Mesendoderm (in vitro differentiated cells): Measurements from ENCODE around the gene MRPL10.

Experiments
- DNase-seq: peaks from one replicate; pipeline ENCODE4 v3.0.0; 2013
- H2AK5ac ChIP-seq: 2 replicates; pipeline ENCODE4 v1.6.1; 2013; ENCODE audit warnings: low read length, inconsistent platforms
- H2BK120ac ChIP-seq: 2 replicates; pipeline ENCODE4 v1.6.1; 2013; ENCODE audit warnings: low read depth, mild to moderate bottlenecking, low read length, moderate library complexity, mixed read lengths
- H2BK15ac ChIP-seq: replicated peaks from 2 replicates; pipeline ENCODE4 v1.6.1; 2013; ENCODE audit warnings: low read depth, mild to moderate bottlenecking, moderate library complexity
- H2BK5ac ChIP-seq: 2 replicates; pipeline ENCODE4 v1.6.1; 2013; ENCODE audit warnings: low read length, inconsistent platforms
- H3K18ac ChIP-seq: 2 replicates; pipeline ENCODE4 v1.6.1; 2013; ENCODE audit warnings: mild to moderate bottlenecking, low read length, mixed read lengths
- H3K23ac ChIP-seq: one replicate; pipeline ENCODE4 v1.6.1; 2013; ENCODE audit warnings: low read length
- H3K27ac ChIP-seq: 2 replicates; pipeline ENCODE4 v1.5.1; 2013; ENCODE audit warnings: low read depth, mild to moderate bottlenecking, inconsistent platforms, low read length, moderate library complexity
- H3K27me3 ChIP-seq: 2 replicates; pipeline ENCODE4 v1.6.1; 2013; ENCODE audit warnings: low read length, control low read depth, mild to moderate bottlenecking, inconsistent platforms; ENCODE audit not compliant: insufficient read depth, poor library complexity
- H3K36me3 ChIP-seq: 2 replicates; pipeline ENCODE4 v1.6.1; 2013; ENCODE audit warnings: low read length, inconsistent platforms; ENCODE audit not compliant: control insufficient read depth, insufficient read depth
- H3K4ac ChIP-seq: one replicate; pipeline ENCODE4 v1.6.1; 2013; ENCODE audit warnings: low read depth, mild to moderate bottlenecking, low read length, moderate library complexity
- H3K4me1 ChIP-seq: 2 replicates; pipeline ENCODE4 v1.6.1; 2013; ENCODE audit warnings: low read depth, low read length, inconsistent platforms; ENCODE audit not compliant: control insufficient read depth
- H3K4me2 ChIP-seq: 2 replicates; pipeline ENCODE4 v1.6.1; 2013; ENCODE audit warnings: low read length
- H3K4me3 ChIP-seq: 2 replicates; pipeline ENCODE4 v1.5.1; 2013; ENCODE audit warnings: mild to moderate bottlenecking, low read length
- H3K56ac ChIP-seq: one replicate; pipeline ENCODE4 v1.6.1; 2013; ENCODE audit warnings: low read length
- H3K79me1 ChIP-seq: 2 replicates; pipeline ENCODE4 v1.6.1; 2013; ENCODE audit warnings: low read length, inconsistent platforms
- H3K79me2 ChIP-seq: 2 replicates; pipeline ENCODE4 v1.6.1; 2013; ENCODE audit warnings: mild to moderate bottlenecking, low read length; ENCODE audit not compliant: control insufficient read depth, insufficient read depth
- H3K9ac ChIP-seq: 2 replicates; pipeline ENCODE4 v1.6.1; 2013; ENCODE audit warnings: low read length, inconsistent platforms
- H4K5ac ChIP-seq: one replicate; pipeline ENCODE4 v1.6.1; 2013; ENCODE audit warnings: low read length
- H4K8ac ChIP-seq: one replicate; pipeline ENCODE4 v1.6.1; 2013; ENCODE audit warnings: low read depth, mild to moderate bottlenecking, control low read depth, low read length, moderate library complexity
- WGBS: extraction: QIAGEN DNeasy Blood & Tissue Kit; methylation state at CpG from one replicate; pipeline ENCODE4 v1.1.7; 2013; ENCODE audit warnings: low lambda C conversion rate, missing lambda C conversion rate; ENCODE audit not compliant: insufficient coverage; ENCODE audit errors: extremely low coverage; 5-methylcytosine and 5-hydroxymethylcytosine counted together

Gene MRPL10

DNA sequence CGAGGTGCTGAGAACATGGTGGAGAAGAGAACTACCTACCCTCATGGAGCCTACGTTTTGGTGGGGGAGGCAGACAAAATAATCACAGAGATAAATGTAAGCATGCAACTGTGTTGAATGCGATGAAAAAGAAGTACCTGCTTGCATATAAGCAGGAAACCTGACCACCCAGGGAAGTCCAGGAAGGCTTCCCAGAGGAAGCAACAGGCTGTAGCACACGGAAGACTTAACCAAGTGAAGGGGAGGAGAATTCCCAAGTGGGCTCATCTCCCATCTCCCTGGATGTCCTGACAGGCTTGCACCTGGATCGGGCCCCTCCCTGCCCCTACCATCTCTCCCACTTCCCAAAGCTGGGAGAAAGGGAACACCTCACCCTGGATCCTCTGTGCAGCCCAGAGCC, 7.7 kb upstream of the MRPL10 start:
- H3K4me2 ChIP-seq, result no peak overlapping the region
- H3K27me3 ChIP-seq, result no peaks in the 10 kb centered on the region
- no peak for DNase-seq
- peaks cover 2% of the 10 kb centered on the region for H3K4me1 ChIP-seq
- no peak overlapping the region for H3K56ac ChIP-seq
- peaks cover 3% of the 10 kb centered on the region for H3K79me1 ChIP-seq
- H3K18ac ChIP-seq, result no peak overlapping the region
- H3K9ac ChIP-seq, result no peak overlapping the region
- no peak overlapping the region for H3K4me3 ChIP-seq
- no peak overlapping the region for H2BK15ac ChIP-seq
- H3K23ac ChIP-seq, result peak overlapping the region; percentile 3
- no peaks in the 10 kb centered on the region for H3K79me2 ChIP-seq
- H4K8ac ChIP-seq, result no peak overlapping the region
- H4K5ac ChIP-seq, result no peak overlapping the region
- H3K4ac ChIP-seq, result no peak overlapping the region
- H3K27ac ChIP-seq, result no peak overlapping the region
- no peak overlapping the region for H2AK5ac ChIP-seq
- no peaks in the 10 kb centered on the region for H3K36me3 ChIP-seq
- H2BK120ac ChIP-seq, result no peak overlapping the region
- no CpG with 5 or more reads among the region's 5 CpGs for WGBS
- no peak overlapping the region for H2BK5ac ChIP-seq

DNA sequence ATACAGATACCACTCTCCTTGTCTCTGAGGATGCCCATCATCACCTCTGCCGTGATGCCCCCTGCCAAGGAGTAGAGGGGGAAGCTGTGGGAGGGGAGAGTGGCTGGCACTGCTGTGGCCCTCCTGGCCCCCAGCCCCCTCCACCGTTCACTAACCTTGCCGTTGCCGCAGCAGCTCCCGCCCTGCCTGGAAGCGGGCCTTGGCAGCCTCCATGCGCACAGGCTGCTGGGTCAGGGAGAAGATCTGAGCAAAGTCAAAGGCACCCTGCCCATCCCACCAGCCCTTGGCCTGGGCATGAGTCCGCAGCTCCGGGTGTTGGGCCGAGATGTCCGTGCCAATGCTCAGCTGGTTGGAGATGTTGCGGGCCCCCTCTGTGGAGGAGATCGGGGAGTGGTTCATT, 7.3 kb upstream of the MRPL10 start:
- Histone ChIP-seq H2BK5ac (no peak overlapping the region), H2AK5ac (no peak overlapping the region), H3K79me1 (peaks cover 3% of the 10 kb centered on the region), H3K4ac (no peak overlapping the region), H4K5ac (no peak overlapping the region), H3K4me3 (no peak overlapping the region), H3K4me1 (peaks cover 2% of the 10 kb centered on the region), H2BK120ac (no peak overlapping the region), H3K36me3 (no peaks in the 10 kb centered on the region), H3K56ac (no peak overlapping the region), H2BK15ac (no peak overlapping the region), H3K27ac (no peak overlapping the region), H3K9ac (no peak overlapping the region), H3K27me3 (no peaks in the 10 kb centered on the region), H3K4me2 (no peak overlapping the region), H4K8ac (no peak overlapping the region), H3K79me2 (no peaks in the 10 kb centered on the region), H3K23ac (no peak overlapping the region), H3K18ac (no peak overlapping the region)
- DNase-seq, result no peak
- no CpG with 5 or more reads among the region's 13 CpGs for WGBS

DNA sequence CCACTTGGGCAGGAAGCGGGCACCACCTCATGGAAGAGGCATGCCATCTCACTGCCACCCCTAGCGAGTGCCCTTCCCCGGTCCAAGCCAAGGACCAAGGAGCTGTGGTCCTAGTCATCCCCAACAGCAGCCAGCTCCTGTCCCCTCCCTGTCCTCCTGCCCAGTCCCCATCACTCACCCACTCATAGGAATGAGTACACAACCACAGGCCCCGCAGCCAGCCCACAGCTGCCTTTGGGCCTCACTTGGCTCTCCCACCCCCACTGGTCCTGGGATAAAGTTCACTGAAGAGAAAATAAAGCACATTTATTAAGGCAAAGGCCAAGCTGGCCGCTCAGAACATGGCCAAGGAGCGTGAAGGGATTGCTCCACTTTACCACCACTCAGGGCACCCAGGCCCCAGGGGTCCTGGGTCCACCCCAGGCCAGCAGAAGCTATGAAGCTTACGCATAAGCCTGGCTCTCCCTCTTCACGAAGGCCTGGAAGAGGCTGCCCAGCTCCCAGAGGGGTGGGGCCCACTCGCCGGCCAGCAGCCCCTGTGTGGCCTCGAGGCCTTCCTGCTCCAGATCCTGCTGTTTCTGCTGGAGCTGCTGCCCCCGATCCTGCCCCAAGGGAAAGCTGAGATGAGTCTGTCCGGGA, 6.2 kb upstream of the MRPL10 start:
- Histone ChIP-seq H3K79me2 (no peaks in the 10 kb centered on the region), H3K18ac (no peak overlapping the region), H2BK5ac (no peak overlapping the region), H3K4me3 (no peak overlapping the region), H2BK15ac (no peak overlapping the region), H3K36me3 (no peaks in the 10 kb centered on the region), H4K5ac (no peak overlapping the region), H3K4me1 (no peaks in the 10 kb centered on the region), H3K23ac (no peak overlapping the region), H3K27me3 (no peaks in the 10 kb centered on the region), H2BK120ac (no peak overlapping the region), H3K79me1 (peaks cover 3% of the 10 kb centered on the region), H3K9ac (no peak overlapping the region), H3K4ac (no peak overlapping the region), H3K27ac (no peak overlapping the region), H4K8ac (no peak overlapping the region), H2AK5ac (no peak overlapping the region), H3K4me2 (no peak overlapping the region), H3K56ac (no peak overlapping the region)
- no CpG with 5 or more reads among the region's 13 CpGs for WGBS
- no peak for DNase-seq

DNA sequence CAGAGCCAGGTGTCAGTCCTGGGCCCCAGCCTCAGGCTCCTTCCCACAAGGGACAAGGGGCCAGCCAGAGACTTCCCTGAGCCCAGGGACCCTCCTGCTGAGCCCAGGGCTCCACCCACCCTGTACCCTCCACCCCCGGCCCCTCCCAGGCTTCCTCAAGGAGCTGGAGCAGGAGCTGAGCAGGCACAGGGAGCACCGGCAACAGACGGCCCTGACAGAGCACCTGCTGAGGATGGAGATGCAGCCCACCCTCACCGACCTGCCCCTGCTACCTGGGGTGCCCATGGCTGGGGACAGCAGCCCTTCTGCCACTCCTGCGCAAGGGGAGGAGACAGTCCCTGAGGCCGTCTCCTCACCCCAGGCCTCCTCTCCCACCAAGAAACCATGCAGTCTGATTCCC, 5.3 kb upstream of the MRPL10 start:
- Histone ChIP-seq H3K4me1 (no peaks in the 10 kb centered on the region), H3K36me3 (no peaks in the 10 kb centered on the region), H2AK5ac (no peak overlapping the region), H3K23ac (no peak overlapping the region), H3K4me3 (no peak overlapping the region), H3K56ac (no peak overlapping the region), H3K27me3 (no peaks in the 10 kb centered on the region), H3K18ac (no peak overlapping the region), H2BK15ac (no peak overlapping the region), H3K27ac (no peak overlapping the region), H3K79me1 (peaks cover 3% of the 10 kb centered on the region), H2BK120ac (no peak overlapping the region), H3K4me2 (no peak overlapping the region), H2BK5ac (no peak overlapping the region), H4K5ac (no peak overlapping the region), H3K4ac (no peak overlapping the region), H3K9ac (no peak overlapping the region), H4K8ac (no peak overlapping the region), H3K79me2 (no peaks in the 10 kb centered on the region)
- no CpG with 5 or more reads among the region's 6 CpGs for WGBS
- no peak for DNase-seq

DNA sequence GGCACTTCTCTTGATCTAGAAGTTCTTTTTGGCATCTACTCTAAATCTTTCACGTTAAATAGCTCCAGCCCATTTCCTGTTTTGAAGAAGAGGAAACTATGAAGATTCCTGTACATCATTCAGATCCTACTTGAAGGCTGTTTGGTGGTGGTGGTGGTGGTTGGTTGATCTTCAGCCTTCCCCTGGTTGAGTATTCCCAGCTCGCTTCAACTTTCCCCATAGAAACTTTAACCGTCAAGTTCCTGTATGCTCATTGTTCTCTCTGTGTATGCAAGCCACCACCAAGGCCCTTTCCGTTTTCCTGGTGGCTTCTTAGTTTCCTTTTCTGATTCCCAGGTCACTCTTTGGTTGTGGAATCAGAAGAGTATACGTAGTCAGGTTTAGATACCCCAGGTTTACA, 3.4 kb upstream of the MRPL10 start:
- Histone ChIP-seq H3K27ac (no peak overlapping the region), H3K4me1 (no peaks in the 10 kb centered on the region), H2BK5ac (no peak overlapping the region), H3K4ac (no peak overlapping the region), H3K9ac (no peak overlapping the region), H3K4me2 (no peak overlapping the region), H3K36me3 (no peaks in the 10 kb centered on the region), H3K56ac (no peak overlapping the region), H3K79me2 (peaks cover 8% of the 10 kb centered on the region), H2BK120ac (no peak overlapping the region), H4K8ac (no peak overlapping the region), H3K23ac (no peak overlapping the region), H3K4me3 (no peak overlapping the region), H2BK15ac (no peak overlapping the region), H3K18ac (no peak overlapping the region), H4K5ac (no peak overlapping the region), H2AK5ac (no peak overlapping the region), H3K27me3 (no peaks in the 10 kb centered on the region), H3K79me1 (no peaks in the 10 kb centered on the region)
- no CpG with 5 or more reads among the region's 5 CpGs for WGBS
- no peak for DNase-seq

DNA sequence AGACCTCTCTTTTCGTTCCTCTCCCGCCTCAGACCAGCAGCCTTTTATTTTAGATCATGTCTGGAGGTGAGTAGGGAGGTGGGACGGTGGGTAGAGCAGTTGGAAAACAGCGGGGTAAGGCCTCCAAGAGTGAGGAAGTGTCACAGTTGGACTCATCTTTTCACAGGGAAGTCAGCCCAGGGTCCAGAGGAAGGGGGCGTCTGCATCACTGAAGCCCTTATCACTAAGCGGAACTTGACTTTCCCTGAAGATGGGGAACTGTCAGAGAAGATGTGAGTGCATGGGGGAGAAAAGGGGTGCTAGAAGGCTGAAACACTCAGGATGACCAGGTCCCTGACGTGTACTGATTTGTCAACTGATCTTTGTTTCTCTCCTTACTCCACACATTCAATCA, 590 bp upstream of the MRPL10 start:
- Histone ChIP-seq H3K23ac (no peak overlapping the region), H3K56ac (peak overlapping the region; percentile 57), H3K79me2 (peaks cover 8% of the 10 kb centered on the region), H3K27me3 (no peaks in the 10 kb centered on the region), H3K4me2 (peak overlapping the region; percentile 65), H4K8ac (no peak overlapping the region), H3K18ac (no peak overlapping the region), H3K4me1 (no peaks in the 10 kb centered on the region), H4K5ac (no peak overlapping the region), H3K4ac (no peak overlapping the region), H2BK15ac (no peak overlapping the region), H3K79me1 (no peaks in the 10 kb centered on the region), H3K4me3 (no peak overlapping the region), H3K27ac (no peak overlapping the region), H2BK5ac (no peak overlapping the region), H3K9ac (peak overlapping the region; percentile 68), H3K36me3 (no peaks in the 10 kb centered on the region), H2AK5ac (no peak overlapping the region), H2BK120ac (no peak overlapping the region)
- no CpG with 5 or more reads among the region's 7 CpGs for WGBS
- no peak for DNase-seq
